ENCODE results near the gene EEF1G.
A peak's percentile ranks its signal among the peaks of the same experiment; 100 is the strongest.

The EEF1G gene

DNA sequence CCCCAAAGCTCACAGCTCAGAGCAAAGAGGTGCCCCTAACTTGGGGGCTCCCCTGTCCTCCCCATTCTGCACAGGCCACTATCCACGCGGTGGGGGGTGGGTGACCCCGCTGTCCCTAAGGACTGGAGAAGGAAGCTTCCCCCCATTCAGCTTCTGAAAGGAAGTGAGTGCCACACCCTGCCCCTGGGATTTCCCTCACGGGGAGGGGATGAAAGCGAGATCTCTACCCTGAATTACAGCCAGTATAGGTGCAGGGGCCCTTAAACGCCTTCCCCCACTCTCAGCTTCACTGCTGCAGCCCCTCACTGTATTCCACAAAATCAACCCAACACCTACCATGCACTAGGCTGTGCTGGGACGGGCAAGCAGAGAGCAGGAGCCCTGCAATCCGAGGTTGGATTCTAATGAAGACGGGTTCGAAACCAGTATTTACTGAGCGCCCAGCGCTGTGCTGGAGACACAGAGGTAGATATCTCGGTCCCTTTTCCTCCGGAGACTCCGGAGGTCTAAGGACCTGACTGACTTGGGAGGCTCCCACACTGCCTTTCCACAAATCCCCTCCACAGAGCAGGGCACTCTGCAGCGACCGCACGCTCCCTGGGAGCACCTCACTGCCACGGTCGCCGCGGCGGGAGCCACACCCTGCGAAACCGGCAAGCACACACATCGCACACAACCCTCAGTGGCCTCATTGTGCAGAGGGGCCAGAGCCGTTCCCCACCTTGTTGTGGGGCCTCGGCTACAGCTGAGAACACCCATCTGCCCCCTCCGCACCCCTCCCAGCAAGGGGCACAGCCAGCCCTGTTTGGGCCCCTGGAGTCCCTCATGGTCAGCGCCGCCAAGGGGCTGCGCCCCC is 28.9 kb downstream of the EEF1G start:
- TF ChIP-seq, protein P1, sequence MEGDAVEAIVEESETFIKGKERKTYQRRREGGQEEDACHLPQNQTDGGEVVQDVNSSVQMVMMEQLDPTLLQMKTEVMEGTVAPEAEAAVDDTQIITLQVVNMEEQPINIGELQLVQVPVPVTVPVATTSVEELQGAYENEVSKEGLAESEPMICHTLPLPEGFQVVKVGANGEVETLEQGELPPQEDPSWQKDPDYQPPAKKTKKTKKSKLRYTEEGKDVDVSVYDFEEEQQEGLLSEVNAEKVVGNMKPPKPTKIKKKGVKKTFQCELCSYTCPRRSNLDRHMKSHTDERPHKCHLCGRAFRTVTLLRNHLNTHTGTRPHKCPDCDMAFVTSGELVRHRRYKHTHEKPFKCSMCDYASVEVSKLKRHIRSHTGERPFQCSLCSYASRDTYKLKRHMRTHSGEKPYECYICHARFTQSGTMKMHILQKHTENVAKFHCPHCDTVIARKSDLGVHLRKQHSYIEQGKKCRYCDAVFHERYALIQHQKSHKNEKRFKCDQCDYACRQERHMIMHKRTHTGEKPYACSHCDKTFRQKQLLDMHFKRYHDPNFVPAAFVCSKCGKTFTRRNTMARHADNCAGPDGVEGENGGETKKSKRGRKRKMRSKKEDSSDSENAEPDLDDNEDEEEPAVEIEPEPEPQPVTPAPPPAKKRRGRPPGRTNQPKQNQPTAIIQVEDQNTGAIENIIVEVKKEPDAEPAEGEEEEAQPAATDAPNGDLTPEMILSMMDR (conservative IDR thresholded peaks at IDR 0.05; ENCODE audit: low read depth, low read length): no peak
- no peak for DNase-seq (ENCODE audit: low read depth)
- H3K4me3 ChIP-seq (ENCODE audit: low read depth, low read length): peak overlapping the region; percentile 92

DNA sequence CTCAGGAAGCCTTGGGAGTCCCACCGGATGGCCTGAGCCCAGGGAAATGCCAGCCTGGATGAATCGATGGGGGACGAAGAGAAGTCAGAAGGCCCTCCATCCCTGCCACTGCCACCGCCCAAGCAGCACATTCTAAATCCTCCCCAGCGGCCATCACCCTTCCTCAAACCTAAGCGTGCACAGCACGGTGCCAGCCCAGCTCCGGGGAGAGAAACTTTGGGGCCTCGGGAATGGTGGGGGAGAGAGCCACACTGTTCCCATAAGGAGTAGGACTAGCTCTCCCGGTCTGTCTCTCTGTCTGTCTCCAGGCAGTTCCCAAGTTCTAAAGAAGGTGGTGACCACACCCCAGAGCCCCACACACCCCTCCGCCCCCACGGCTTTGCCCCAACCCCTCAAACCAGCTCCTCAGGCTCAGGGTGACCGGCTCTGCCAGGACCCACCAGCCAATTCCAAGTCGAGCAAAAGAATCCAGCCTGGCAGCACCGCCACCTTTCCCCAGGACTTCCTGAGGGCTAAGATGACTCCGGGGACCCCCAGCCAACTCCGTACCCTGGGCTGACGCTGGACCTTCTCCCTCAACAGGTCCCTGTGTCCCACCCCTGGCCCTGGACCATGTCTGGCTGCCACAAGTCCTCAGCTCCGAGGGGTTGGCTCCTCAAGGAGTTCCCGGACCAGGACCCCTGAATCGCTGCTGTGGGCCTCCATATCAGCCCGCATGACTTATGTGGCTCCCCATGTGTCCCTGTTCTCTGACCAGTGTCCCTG is 29.8 kb downstream of the EEF1G start:
- peak overlapping the region; percentile 92 for H3K4me3 ChIP-seq (ENCODE audit: low read depth, low read length)
- TF ChIP-seq, protein P1 (conservative IDR thresholded peaks at IDR 0.05; ENCODE audit: low read depth, low read length): no peak
- DNase-seq (ENCODE audit: low read depth): no peak

DNA sequence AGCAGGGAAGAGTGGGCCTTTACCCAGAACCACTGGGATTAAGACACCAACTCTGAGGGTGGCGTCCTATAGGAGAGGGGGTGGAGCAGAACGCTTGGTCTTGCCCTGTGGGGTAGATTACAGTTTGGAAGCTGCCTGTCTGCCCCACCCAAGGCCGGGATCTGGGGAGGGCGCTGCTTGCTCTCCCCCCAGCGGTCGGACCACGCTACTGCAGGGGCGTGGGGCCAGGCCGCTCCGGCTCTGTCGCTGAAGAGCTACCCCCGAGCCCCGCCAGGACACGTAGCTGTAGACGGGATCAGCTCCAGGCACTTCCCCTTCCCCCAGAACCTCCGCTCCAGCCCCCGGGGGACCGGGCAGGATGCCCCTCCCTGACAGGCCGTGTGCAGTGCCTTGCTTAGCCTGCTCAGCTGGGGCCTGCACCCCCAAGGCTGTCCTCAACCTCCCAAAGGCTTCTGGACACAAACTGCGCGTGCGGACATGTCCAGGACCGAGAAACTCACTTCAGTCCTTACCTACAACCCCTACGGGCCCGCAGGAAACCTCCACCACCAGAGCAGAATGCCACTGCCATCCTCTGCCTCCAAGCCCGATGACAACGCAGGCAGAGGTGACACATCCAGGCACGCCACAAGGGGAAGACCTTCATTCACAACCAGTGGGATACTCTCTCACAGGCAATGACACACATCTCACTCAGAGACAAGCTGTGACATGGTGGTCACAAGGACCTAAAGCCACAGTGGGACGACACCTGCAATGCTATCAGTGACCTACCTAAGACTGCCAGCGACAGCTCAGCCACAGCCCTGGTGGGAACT is 30.7 kb downstream of the EEF1G start:
- H3K4me3 ChIP-seq (ENCODE audit: low read depth, low read length): peak overlapping the region; percentile 92
- TF ChIP-seq, protein P1 (conservative IDR thresholded peaks at IDR 0.05; ENCODE audit: low read depth, low read length): peak; percentile 95
- DNase-seq (ENCODE audit: low read depth): peak; percentile 74

DNA sequence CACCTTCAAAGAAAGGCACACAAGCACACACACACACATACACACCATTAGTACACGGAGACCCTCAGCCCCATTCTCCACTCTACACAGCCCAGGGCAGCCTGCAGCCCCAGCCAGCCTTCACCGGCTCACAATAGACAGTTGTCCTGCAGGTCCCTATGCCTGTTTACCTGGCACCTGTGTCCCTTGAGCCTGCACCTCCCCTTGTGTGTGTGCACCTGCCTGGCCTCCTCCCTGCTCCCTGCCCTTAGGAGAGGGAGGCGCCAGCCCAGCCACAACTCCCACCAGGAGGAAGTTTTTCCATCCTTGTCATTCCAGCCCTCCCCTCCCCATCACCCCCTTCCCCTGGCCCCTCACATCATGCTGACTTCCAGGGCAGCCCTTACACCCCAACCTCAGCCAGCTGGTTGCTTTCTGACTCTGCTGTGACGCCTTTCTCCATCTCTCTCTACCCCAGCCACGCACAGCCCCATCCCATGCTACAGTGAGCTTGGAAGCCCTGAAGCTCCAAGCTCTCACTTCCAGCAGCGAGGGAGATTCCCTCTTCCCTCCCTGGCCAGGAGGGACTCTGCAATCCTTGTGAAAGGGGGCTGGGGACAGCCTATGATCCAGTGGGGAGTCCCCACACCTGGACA is 31.5 kb downstream of the EEF1G start:
- no peak for DNase-seq (ENCODE audit: low read depth)
- peak overlapping the region; percentile 92 for H3K4me3 ChIP-seq (ENCODE audit: low read depth, low read length)
- TF ChIP-seq, protein P1 (conservative IDR thresholded peaks at IDR 0.05; ENCODE audit: low read depth, low read length): no peak

DNA sequence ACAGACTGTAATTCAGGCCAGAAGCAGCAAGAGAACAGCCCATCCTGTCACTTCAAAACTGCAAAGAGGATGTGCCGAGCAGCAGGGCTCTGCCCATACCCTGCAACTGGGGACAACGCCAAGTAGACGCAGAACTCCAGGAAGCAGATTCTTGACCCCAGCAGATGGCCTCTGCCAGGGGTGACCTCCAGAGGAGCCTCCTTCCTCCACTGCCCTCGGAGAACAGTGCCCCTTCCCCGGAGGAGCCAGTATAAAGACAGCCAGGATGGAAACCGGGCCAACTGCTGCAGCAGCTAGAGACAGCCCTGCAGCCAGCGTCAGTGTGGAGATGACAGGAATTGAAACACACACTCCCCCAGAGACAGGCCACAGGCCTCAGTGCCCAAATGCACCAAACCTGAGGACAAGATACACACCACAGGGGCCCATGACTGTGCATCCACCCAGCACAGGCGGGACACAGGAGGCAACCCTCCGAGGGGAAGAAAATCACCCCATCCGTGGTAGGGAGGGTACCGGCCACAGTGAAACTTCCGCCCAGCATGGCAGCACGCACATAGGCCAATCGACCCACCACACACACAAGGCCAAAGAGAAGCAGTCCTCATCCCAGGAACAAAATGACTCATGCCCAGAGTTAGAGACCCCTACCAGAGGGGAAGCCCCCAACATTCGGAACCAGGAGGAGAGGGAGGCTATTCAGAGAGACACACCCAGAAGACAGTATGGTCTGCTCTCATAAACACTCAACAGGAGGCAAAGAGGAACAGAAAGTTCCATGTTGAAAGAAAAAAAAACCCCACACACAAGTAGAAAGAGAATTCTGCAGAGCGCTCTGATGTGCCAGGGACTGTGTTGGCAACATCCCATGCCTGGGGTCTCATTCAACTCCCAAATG is 32.6 kb downstream of the EEF1G start:
- TF ChIP-seq, protein P1 (conservative IDR thresholded peaks at IDR 0.05; ENCODE audit: low read depth, low read length): no peak
- DNase-seq (ENCODE audit: low read depth): peak; percentile 35
- H3K4me3 ChIP-seq (ENCODE audit: low read depth, low read length): peak overlapping the region; percentile 26

All from choroid plexus epithelial cell (primary cell).